GM18909 (cell line): ENCODE data around the gene IQSEC3.

Experiments used
- ATAC-seq: cut with Tn5 transposase; IDR thresholded peaks from one replicate; pipeline ENCODE4 v1.9.1; 2021; ENCODE audit warnings: mild to moderate bottlenecking; ENCODE audit not compliant: unreplicated experiment, poor library complexity

The IQSEC3 gene

GRCh38 chr12:157644-158043, 91.1 kb downstream of the IQSEC3 start:
- ATAC-seq: no peak

GRCh38 chr12:159156-159782, 92.7 kb downstream of the IQSEC3 start:
- ATAC-seq: no peak

- ATAC-seq: no peak
Measured at GRCh38 chr12:160858-161257, 94.3 kb downstream of the IQSEC3 start.

- ATAC-seq: no peak
Measured at GRCh38 chr12:161823-162222, 95.3 kb downstream of the IQSEC3 start.

- ATAC-seq: no peak
Measured at GRCh38 chr12:162467-163307, 96.1 kb downstream of the IQSEC3 start.

- no peak for ATAC-seq
Measured at GRCh38 chr12:163406-163986, 96.9 kb downstream of the IQSEC3 start.

- ATAC-seq: no peak
Measured at GRCh38 chr12:164207-164606, 97.6 kb downstream of the IQSEC3 start.

- no peak for ATAC-seq
Measured at GRCh38 chr12:165862-166368, 99.3 kb downstream of the IQSEC3 start.

- ATAC-seq: no peak
Measured at GRCh38 chr12:166425-167075, 100.0 kb downstream of the IQSEC3 start.

- ATAC-seq: no peak
Measured at GRCh38 chr12:167959-168600, 101.5 kb downstream of the IQSEC3 start.

GRCh38 chr12:168763-169525, 102.4 kb downstream of the IQSEC3 start:
- no peak for ATAC-seq

- ATAC-seq: no peak
Measured at GRCh38 chr12:169528-170370, 103.2 kb downstream of the IQSEC3 start.

- no peak for ATAC-seq
Measured at GRCh38 chr12:170371-171225, 104.0 kb downstream of the IQSEC3 start.

GRCh38 chr12:171276-171675, 104.7 kb downstream of the IQSEC3 start:
- ATAC-seq: no peak

GRCh38 chr12:171743-172676, 105.4 kb downstream of the IQSEC3 start:
- ATAC-seq: no peak

- ATAC-seq: no peak
Measured at GRCh38 chr12:172732-173161, 106.2 kb downstream of the IQSEC3 start.

GRCh38 chr12:174124-174523, 107.6 kb downstream of the IQSEC3 start:
- ATAC-seq: no peak
